Lung microvascular endothelial cell (primary cell): ENCODE results near the gene PDZRN3. TPM values are rescaled to one million over a fixed set of nuclear protein-coding genes. Genes with fewer than 3 reads are reported as not detected.
"Not testable (repeated sequence)": the region's sequence is repeated elsewhere in the genome, so short reads cannot be mapped to it uniquely, and the experiment has no call there.

Source experiments
- DNase-seq, 2 donors: peaks; one replicate each; pipeline versions ENCODE4 v3.0.0 to v3.0.0-alpha.2; 2010; ENCODE audit warnings: low read depth in 2 of 2
- total RNA-seq: library from RNA; depleted of rRNA; stranded (reverse); fragments of >200 nt; gene quantifications from 2 replicates; pipeline ENCODE4 v1.2.1, GENCODE V29; 2014

PDZRN3 gene
- total RNA-seq, 1 donor from 2014 or later: under 0.01 TPM

- no peak for DNase-seq
These were observed 32.3 kb downstream of the PDZRN3 start for GRCh38 chr3:73592154-73593144.

GRCh38 chr3:73591286-73591800 lies 33.4 kb downstream of the PDZRN3 start:
- no peak for DNase-seq

DNA sequence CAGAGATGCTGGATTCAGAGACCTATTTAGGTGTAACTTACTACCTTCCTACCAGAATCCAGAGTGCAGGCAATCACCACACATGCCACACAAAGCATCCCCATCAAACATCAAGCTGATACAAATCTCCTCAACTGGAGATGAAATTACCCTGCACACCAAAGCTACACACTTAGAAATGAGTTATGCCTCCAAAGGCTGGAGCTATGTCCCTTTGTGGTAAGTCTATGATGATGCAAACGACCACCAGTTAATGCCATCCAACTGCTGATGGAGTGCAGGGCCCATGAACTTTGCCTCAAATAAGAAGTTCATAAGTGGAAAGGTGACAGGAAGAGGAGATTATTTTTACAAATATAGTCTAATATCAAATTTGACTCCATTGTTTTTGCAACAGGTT lies 38.1 kb downstream of the PDZRN3 start:
- no peak for DNase-seq

GRCh38 chr3:73586190-73586589 lies 38.6 kb downstream of the PDZRN3 start:
- no peak for DNase-seq

GRCh38 chr3:73584873-73585272 lies 39.9 kb downstream of the PDZRN3 start:
- DNase-seq: no peak

DNA sequence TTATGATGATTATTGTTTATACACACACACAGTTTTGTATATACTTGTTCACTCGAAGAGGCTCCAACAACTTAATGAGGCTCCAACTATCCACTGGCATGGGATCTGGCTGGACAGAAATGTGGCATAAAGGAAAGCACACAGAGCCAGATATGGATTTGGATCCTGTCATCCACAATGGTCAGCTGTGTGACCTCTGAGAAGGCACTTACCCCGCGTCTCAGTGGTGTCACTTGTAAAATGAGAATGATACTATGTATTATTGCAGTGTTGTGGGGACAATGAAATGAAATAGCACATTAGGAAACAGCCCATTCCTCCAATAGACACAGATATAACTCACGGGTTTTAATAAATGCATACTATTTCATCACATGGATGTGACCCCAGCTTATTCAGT lies 42.2 kb downstream of the PDZRN3 start:
- no peak for DNase-seq

- DNase-seq: no peak
These were observed 43.5 kb downstream of the PDZRN3 start for GRCh38 chr3:73581134-73581846.

DNA sequence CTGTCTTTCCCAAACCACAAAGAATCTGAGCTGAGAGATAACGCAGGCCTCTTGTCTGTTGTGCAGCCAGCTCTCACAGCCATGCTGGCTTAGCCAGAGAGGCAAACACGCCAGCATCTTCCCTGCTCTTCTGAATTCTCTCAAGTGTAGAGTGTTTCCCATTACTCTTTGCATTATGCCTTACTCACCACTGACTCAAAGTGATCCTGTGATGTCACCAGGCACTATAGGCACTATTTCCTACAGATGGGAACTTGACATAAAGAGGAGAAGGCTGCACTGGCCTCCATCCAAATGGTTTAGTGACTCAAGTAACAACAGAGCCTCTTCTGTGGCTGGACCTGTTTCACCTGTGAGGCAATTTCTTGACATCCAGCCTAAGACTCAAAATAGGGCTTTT lies 44.4 kb downstream of the PDZRN3 start:
- DNase-seq: no peak

DNA sequence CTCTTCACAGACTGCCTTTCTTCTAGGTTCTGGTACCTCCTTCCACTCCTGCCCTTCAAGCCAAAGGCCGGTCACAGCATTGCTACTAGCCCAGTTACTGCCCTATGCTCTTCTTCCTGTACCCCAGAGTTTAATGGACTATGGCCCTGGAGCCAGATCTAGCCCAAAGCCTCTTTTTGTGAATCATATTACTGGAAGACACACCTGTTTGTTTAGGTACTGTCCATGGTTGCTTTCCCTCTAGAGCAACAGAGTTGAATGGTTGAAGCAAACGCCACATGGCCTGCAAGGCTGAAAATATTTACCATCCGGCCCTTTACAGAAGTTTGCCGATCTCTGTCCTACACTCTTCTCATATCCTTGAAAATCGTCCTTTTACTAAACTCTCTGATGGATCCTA lies 47.0 kb downstream of the PDZRN3 start:
- no peak for DNase-seq

DNA sequence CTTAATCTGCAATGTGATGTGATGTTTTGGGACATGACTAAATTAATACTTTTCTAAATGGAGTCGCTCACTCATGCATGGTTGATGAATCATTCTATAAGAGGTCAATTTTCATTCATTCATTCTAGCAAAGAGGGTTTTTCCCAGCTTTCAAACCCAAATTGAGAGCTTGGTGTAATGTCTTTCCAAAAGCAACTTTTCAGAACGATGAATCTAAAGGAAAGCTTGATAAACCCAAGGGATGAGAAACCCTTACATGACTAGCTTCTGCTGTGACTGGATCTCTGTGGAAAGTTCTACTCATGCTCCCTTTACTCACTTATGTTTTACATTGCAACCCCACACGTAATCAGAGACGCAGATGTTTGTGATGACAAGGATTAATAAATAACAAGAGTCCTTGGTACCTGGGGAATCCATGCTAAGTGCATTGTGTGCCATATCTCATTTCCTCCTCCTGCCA lies 47.7 kb downstream of the PDZRN3 start:
- no peak for DNase-seq

GRCh38 chr3:73575953-73576352 lies 48.8 kb downstream of the PDZRN3 start:
- DNase-seq: no peak

DNA sequence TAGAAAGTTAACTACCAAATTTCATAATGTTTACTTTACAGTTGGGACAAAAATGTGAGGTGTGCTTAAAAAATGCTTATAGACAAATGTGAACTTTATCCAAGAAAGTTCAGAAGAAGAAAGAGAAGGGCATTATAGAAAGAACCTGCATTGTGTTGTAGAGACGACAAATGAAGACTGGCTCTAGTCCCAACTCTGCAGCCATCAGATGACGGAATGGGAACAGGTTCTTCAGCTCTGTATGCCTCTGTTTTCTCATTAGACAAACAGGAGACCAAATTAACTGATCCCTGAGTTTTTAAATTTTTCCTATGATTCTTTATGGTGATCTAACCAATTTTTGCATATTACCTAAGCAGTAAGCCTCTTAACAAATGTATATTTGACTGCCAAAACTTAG lies 49.2 kb downstream of the PDZRN3 start:
- DNase-seq: no peak

GRCh38 chr3:73573204-73573603 lies 51.5 kb downstream of the PDZRN3 start:
- no peak for DNase-seq

DNA sequence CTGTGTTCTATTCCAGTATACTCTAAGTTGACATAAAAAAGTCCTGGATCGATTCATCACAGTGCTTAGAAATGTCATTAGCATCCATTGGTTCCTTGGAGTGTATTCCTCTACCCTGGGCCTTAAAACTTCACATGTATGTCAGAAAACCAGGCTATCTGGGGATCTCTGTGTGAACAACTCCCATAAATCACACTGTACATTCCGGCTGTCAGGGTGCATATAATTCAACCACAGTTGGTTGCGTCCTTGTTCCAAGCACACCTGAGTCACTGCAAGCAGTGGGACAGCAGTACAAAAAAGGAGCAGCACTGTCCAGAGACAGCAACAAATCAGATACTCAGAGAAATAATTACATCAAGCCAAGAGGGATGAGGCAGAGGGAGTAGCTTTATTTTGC lies 52.4 kb downstream of the PDZRN3 start:
- DNase-seq: no peak

DNA sequence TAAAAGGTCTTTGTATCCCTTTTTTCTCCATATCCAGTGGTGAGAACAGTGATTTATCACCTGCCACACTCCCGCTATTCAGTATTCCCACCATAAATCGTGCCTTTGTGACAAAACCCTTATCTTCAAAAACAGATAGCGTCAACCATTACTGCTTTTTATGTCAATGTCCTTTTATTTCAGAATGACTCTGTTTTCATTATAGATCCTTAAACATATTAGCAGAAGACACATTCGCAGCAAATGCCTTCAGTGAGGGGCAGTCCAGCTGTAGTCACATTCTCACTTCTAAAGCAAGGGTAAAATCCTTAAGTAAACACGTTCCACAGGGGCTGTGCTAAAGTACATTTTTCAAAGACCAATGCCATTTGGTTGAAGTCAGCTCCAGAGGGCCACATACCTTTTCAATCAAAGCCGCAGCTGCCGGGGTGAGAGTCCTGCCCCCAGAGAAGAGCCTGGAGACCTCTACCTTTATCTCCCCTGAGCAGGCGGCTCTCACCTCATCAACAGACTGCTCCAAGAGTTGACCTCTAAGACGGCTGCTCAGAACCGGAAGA lies 53.4 kb downstream of the PDZRN3 start:
- no peak for DNase-seq

DNA sequence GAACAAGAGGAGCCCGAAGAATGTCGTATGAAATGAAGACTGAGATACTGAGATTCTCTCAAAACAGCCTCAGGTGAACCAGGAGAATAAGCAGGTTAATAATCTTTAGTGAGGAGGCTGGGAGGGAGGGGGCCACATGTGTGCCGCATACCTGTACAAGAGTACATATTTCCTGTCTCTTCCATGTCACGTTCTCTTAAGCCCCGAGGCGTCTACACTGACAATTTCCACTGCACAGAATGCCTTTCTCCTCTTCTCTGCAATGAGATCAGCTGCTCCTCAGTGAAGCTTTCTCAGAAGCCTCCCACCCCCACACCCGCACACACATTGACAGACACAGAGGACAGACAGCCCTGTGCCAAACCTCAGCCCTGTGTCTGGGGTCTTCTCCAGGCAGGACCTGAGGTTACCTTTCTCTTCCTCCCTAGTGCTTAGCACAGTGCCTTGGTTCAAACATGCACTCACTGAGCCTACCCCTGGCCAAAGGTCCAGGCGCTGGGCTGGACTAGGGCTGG lies 55.4 kb downstream of the PDZRN3 start:
- no peak for DNase-seq

DNA sequence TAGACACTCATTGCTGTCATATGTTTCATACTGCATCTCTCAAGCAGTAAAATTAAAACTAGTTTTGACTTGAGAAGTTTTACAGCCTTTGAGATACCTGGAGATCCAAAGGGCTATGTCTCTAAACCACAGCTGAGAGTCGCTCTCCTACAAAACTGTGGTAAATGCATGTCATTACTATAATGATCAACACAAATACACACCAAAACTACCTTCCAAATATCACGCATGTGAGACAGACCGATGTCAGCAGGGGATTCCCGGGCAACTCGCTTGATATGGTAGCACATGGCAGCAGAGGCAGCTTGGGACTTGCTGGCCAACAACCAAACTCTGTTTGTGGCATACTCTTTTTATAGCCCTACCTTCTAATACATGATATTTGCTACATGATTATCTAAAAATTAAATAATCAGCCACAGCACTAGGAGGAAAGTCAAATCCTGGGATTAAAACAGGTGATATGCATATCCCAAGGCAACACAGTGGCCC lies 56.3 kb downstream of the PDZRN3 start:
- no peak for DNase-seq

- DNase-seq: not testable (repeated sequence)
These were observed 59.4 kb downstream of the PDZRN3 start for GRCh38 chr3:73565374-73565773.

GRCh38 chr3:73563896-73564582 lies 60.7 kb downstream of the PDZRN3 start:
- DNase-seq: no peak

- no peak for DNase-seq
These were observed 63.2 kb downstream of the PDZRN3 start for GRCh38 chr3:73561494-73561893.

GRCh38 chr3:73559749-73560148 lies 65.0 kb downstream of the PDZRN3 start:
- DNase-seq: no peak
